Heart left ventricle (tissue), 16 donors: ENCODE measurements around the gene LRRC71. TPM values are rescaled to one million over a fixed set of nuclear protein-coding genes. Genes with fewer than 3 reads are reported as not detected.

Experiments
- ATAC-seq, 4 donors: fragments of 200-7000 bp; cut with Tn5 transposase; one replicate each; pipeline ENCODE4 v1.9.1; 2020 to 2022; ENCODE audit warnings: moderate library complexity in 4 of 4, mild to moderate bottlenecking in 3 of 4, moderate number of reproducible peaks in 1 of 4
- DNase-seq, 5 donors: peaks; one replicate each; pipeline ENCODE4 v3.0.0-alpha.2; 2020
- H3K27ac ChIP-seq, 12 donors: fragments of 200-600 bp; sonication (generic) in 4 of 12; one replicate each; pipeline versions ENCODE4 v1.5.0 to v1.8.0; 2016 to 2022; ENCODE audit warnings: mild to moderate bottlenecking in 2 of 12
- H3K27me3 ChIP-seq, 9 donors: fragments of 200-600 bp; sonication (generic) in 2 of 9; one replicate each; pipeline versions ENCODE4 v1.5.1 to v1.8.0; 2016 to 2022; ENCODE audit warnings: mild to moderate bottlenecking in 3 of 9
- H3K36me3 ChIP-seq, 9 donors: fragments of 200-600 bp; sonication (generic) in 2 of 9; one replicate each; pipeline versions ENCODE4 v1.5.0 to v1.8.0; 2018 to 2022; ENCODE audit warnings: mild to moderate bottlenecking in 2 of 9
- H3K4me1 ChIP-seq, 12 donors: fragments of 200-600 bp; sonication (generic) in 4 of 12; one replicate each; pipeline versions ENCODE4 v1.5.0 to v1.8.0; 2016 to 2022; ENCODE audit warnings: mild to moderate bottlenecking in 3 of 12
- H3K4me3 ChIP-seq, 12 donors: fragments of 200-600 bp; sonication (generic) in 4 of 12; one replicate each; pipeline versions ENCODE4 v1.5.0 to v1.8.0; 2017 to 2022; ENCODE audit warnings: mild to moderate bottlenecking in 9 of 12, moderate library complexity in 4 of 12
- H3K9me3 ChIP-seq, 12 donors: fragments of 200-600 bp; sonication (generic) in 4 of 12; one replicate each; pipeline versions ENCODE4 v1.5.0 to v1.8.0; 2016 to 2022; ENCODE audit warnings: mild to moderate bottlenecking in 1 of 12
- CTCF ChIP-seq, 12 donors: fragments of 200-600 bp; sonication (generic) in 4 of 12; IDR thresholded peaks; one replicate each; pipeline versions ENCODE4 v1.5.0 to v1.8.0; 2018 to 2022; ENCODE audit warnings: antibody characterized with exemption in 12 of 12, mild to moderate bottlenecking in 5 of 12
- POLR2A ChIP-seq, 2 donors: fragments of 450-650 bp; IDR thresholded peaks; one replicate each; pipeline ENCODE4 v1.6.1; 2017; ENCODE audit warnings: antibody characterized with exemption in 2 of 2, mild to moderate bottlenecking in 2 of 2, moderate library complexity in 2 of 2
- WGBS, 4 donors: extraction: QIAGEN DNeasy Blood & Tissue Kit in 2 of 4; methylation state at CpG; one replicate each; pipeline versions ENCODE4 v1.1.5 to v1.1.7; 2013 to 2018; 5-methylcytosine and 5-hydroxymethylcytosine counted together
- intact Hi-C, 10 donors: fragments of 100-400 bp; cut with DNase I; formaldehyde crosslinking; loops; one replicate each; pipeline versions ENCODE4 v1.11.1 to v1.14.2; 2022
- polyA plus RNA-seq, 2 donors: library from polyadenylated mRNA; stranded (reverse); fragments of 200-250 nt; gene quantifications; one replicate each; pipeline ENCODE4 v1.2.3, GENCODE V29; 2013
- total RNA-seq, 9 donors: library from RNA; depleted of rRNA in 2 of 9; stranded (reverse); fragments of >200 nt in 2 of 9; fragmentation: NEBNext Ultra II Directional in 3 of 9; extraction: Animal tissue kit (Norgen Biotek cat#: 25700) in 3 of 9; gene quantifications; one replicate each; pipeline versions ENCODE4 v1.1.0 to v1.2.4, GENCODE V29; 2016 to 2023
- donor health status: ischemic (EF 13 %, LVEDD 7.1; RV severe dilation, severe dysfunction).
- donor health status: healthy with polysubstance abuse.
- donor health status: DM: no; HTN: yes; CAD: no.
- donor health status: DM: no; HTN: no; CAD: no.
- donor health status: ischemic (EF 25% LVEDD 6.9; RV normal size, moderate dysfunction).
- donor health status: ischemic (EF 25% LVEDD 5.7; RV mildly dilated, moderate dysfunction).
- donor health status: healthy.
- donor health status: DM: yes; HTN: yes; CAD: no.
- donor health status: ischemic (EF 35%, LVEDD 5.7; RV mildly dilated, moderate dysfunction).
- donor health status: nonischemic (EF 11% LVEDD 7.7; RV severe dilation, severe dysfunction).
- donor health status: DM: yes; HTN: yes; CAD: no.
- donor health status: PGD.
- donor health status: ischemic (EF 29% LVEDD 5.4; RV normal size, mild dysfunction).
- donor health status: nonischemic (EF 23%, LVEDD 6.1; RV moderate dilation, normal function).

Gene LRRC71
- total and polyA plus RNA-seq, 11 donors = 0.06 to 0.42 (median 0.27) TPM; not detected in 8

GRCh38 chr1:156896490-156897033, 23.9 kb upstream of the LRRC71 start:
- Histone ChIP-seq H3K4me1 (peaks cover 3 to 96% (median 79%) of the 10 kb centered on the region in 12 donors), H3K4me3 (peak overlapping the region in 7 of 12 donors; percentile 13 to 91 (median 38)), H3K36me3 (no peaks in the 10 kb centered on the region), H3K27ac (peak overlapping the region in 11 of 12 donors; percentile 61 to 99 (median 91)), H3K27me3 (peaks cover 0 to 24% (median 0%) of the 10 kb centered on the region in 9 donors), H3K9me3 (no peaks in the 10 kb centered on the region)
- TF ChIP-seq CTCF (IDR thresholded peaks at IDR 0.05) (no peak), POLR2A (IDR thresholded peaks at IDR 0.05) (no peak)
- ATAC-seq = no peak
- peak in 3 of 5 donors; percentile 49 to 62 (median 60) for DNase-seq
- intact Hi-C loops = loop anchor here in 1 of 10 donors (10.0 kb wide), 1 partner anchor 212 kb away; no protein-coding TSS in a partner anchor
- 65 to 80% (median 72%) methylated on average over 11 to 16 of the region's 16 CpGs for WGBS, 4 donors

- peak overlapping the region in 8 of 12 donors; percentile 10 to 91 (median 32) for H3K4me3 ChIP-seq
- H3K27me3 ChIP-seq = peaks cover 0 to 22% (median 0%) of the 10 kb centered on the region in 9 donors
- intact Hi-C loops = loop anchor here in 1 of 10 donors (10.0 kb wide), 1 partner anchor 212 kb away; no protein-coding TSS in a partner anchor
- TF ChIP-seq POLR2A (IDR thresholded peaks at IDR 0.05) = no peak
- no peak for TF ChIP-seq CTCF (IDR thresholded peaks at IDR 0.05)
- peak in 1 of 5 donors; percentile 57 for DNase-seq
- no peaks in the 10 kb centered on the region for H3K36me3 ChIP-seq
- 59 to 71% (median 70%) methylated on average over 10 to 14 of the region's 14 CpGs for WGBS, 4 donors
- H3K4me1 ChIP-seq = peaks cover 3 to 96% (median 80%) of the 10 kb centered on the region in 12 donors
- no peaks in the 10 kb centered on the region for H3K9me3 ChIP-seq
- ATAC-seq = no peak
- peak overlapping the region; percentile 49 to 99 (median 91) for H3K27ac ChIP-seq
These were observed 23.2 kb upstream of the LRRC71 start for GRCh38 chr1:156897078-156897825.

GRCh38 chr1:156898161-156898566, 22.3 kb upstream of the LRRC71 start:
- 25 to 43% (median 37%) methylated on average over 5 to 13 of the region's 13 CpGs for WGBS, 4 donors
- Histone ChIP-seq H3K4me3 (peak overlapping the region in 8 of 12 donors; percentile 10 to 61 (median 32)), H3K27me3 (peaks cover 0 to 18% (median 0%) of the 10 kb centered on the region in 9 donors), H3K36me3 (no peaks in the 10 kb centered on the region), H3K9me3 (no peaks in the 10 kb centered on the region), H3K27ac (peak overlapping the region; percentile 49 to 99 (median 90)), H3K4me1 (peaks cover 3 to 96% (median 77%) of the 10 kb centered on the region in 12 donors)
- intact Hi-C loops = loop anchor here in 1 of 10 donors (10.0 kb wide), 1 partner anchor 213 kb away; no protein-coding TSS in a partner anchor
- TF ChIP-seq POLR2A (IDR thresholded peaks at IDR 0.05) (no peak), CTCF (IDR thresholded peaks at IDR 0.05) (no peak)
- peak; percentile 37 to 65 (median 48) for ATAC-seq
- peak; percentile 60 to 87 (median 71) for DNase-seq
